ENCODE measurements around the gene CIAO2A.

The CIAO2A gene

DNA sequence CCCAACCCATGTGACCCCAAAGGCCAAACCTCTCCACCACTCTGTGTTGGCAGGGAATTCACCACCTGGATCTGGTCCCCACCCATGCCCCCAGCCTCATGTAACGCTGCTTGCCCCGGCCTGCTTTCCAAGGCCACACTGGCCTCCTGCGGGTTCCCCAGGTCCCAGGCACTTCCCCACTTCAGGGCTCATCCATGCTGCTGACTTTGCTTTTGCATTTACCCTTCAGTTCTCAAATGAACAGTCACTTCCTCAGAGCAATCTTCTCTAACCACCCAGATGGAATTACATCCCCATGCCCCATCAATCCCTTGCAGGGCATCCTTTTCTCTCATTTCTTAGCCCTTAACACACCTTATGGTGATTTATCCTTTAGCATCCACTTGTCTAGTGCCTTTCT, 56.5 kb downstream of the CIAO2A start:
- no peak for DNase-seq (ENCODE audit: insufficient read length, low spot score)
- TF ChIP-seq, protein P1, sequence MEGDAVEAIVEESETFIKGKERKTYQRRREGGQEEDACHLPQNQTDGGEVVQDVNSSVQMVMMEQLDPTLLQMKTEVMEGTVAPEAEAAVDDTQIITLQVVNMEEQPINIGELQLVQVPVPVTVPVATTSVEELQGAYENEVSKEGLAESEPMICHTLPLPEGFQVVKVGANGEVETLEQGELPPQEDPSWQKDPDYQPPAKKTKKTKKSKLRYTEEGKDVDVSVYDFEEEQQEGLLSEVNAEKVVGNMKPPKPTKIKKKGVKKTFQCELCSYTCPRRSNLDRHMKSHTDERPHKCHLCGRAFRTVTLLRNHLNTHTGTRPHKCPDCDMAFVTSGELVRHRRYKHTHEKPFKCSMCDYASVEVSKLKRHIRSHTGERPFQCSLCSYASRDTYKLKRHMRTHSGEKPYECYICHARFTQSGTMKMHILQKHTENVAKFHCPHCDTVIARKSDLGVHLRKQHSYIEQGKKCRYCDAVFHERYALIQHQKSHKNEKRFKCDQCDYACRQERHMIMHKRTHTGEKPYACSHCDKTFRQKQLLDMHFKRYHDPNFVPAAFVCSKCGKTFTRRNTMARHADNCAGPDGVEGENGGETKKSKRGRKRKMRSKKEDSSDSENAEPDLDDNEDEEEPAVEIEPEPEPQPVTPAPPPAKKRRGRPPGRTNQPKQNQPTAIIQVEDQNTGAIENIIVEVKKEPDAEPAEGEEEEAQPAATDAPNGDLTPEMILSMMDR (IDR thresholded peaks at IDR 0.05; ENCODE audit: insufficient read depth, missing control alignments) = no peak
- FAIRE-seq = no peak

DNA sequence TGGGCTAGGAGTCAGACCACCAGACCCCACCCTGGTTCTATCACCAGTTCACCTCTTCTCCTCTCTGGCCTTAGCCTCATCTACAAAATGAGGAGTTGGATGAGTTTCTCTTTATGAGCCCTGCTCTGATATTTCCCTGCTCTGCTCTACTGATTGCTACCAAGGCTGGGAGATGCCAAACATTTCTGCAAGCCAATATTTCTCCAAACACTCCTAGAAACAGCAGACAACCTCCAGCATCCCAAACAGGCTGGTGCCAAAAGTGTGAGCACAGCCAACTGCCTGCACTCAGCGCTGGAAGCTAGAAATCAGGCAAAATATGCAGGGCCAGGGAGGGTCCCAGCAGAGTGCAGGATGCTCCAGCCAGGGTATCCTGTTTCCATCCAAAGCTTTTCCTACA, 58.1 kb downstream of the CIAO2A start:
- TF ChIP-seq, protein P1 (IDR thresholded peaks at IDR 0.05; ENCODE audit: insufficient read depth, missing control alignments) = no peak
- FAIRE-seq (no peak), DNase-seq (ENCODE audit: insufficient read length, low spot score) (no peak)

DNA sequence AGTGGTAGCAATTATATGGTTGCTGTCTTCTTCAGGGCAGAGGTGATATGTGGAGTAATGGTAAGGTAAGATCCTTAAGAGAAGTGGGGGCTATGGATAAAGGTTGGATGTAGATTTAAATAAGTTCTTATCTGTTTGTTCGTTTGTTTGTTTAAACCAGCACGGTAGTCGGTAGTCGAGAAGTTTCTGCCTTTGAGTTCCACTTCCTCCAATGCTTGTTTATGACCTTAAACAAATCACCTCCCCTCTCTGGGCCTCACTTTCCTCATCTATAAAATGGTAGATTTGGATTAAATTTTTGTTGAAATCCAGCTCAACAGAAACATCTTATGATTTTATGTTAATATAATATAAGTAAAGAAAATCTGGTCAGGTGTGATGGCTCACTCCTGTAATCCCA, 59.1 kb downstream of the CIAO2A start:
- TF ChIP-seq, protein P1 (IDR thresholded peaks at IDR 0.05; ENCODE audit: insufficient read depth, missing control alignments) = no peak
- FAIRE-seq (no peak), DNase-seq (ENCODE audit: insufficient read length, low spot score) (no peak)

DNA sequence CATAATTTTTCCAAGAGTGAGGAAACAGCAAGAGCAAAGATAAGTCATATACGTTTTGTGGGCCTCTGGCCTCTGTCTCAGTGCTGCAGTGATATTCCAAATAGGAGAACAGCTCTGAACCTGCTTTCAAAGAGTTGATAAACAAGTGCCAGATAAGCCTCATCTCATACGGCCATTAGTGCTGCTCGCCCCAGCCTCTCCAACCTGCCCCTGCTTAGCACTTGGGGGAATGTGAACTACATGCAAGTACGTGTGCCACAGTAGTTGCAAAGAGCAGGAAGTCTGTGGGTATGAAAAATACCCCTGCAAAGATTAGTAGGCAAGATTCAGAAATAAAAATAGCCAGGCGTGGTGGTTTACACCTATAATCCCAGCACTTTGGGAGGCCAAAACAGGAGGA, 61.3 kb downstream of the CIAO2A start:
- TF ChIP-seq, protein P1 (IDR thresholded peaks at IDR 0.05; ENCODE audit: insufficient read depth, missing control alignments) = no peak
- DNase-seq (ENCODE audit: insufficient read length, low spot score) (no peak), FAIRE-seq (no peak)

DNA sequence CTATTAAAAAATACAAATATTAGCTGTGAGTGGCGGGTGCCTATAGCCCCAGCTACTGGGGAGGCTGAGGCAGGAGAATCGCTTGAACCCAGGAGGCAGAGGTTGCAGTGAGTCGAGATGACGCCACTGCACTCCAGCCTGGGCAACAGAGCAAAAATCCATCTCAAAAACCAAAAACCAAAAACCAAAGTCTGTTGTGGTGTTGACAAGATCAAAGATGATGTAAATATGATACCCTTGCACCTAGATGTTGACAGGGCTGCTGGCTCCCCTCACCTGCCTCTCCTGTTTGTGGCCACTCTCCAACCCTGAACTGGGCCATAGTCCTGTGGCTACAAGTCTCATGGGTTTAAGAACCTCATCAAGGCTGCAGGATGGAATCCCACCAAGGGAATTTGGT, 63.5 kb downstream of the CIAO2A start:
- TF ChIP-seq, protein P1 (IDR thresholded peaks at IDR 0.05; ENCODE audit: insufficient read depth, missing control alignments) = no peak
- DNase-seq (ENCODE audit: insufficient read length, low spot score) (no peak), FAIRE-seq (no peak)

DNA sequence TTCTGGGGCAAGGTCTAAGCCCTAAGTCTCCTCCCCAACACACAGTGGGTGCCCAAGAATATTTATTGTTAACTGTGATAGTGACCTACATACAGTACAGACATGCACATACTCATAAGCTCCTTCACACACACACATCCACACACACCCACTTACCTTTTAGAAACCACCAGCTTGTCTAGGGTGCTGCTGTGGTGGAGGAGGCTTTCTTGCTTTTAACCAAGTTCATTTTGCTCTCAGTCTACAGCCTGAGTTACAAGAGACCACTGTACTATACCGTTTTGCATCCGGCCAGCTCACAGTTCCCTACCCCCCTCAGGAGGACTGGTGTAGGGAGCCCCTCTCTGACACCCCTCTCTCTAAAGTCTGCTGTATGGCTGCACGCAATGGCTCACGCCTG, 64.0 kb downstream of the CIAO2A start:
- DNase-seq (ENCODE audit: insufficient read length, low spot score) (no peak), FAIRE-seq (no peak)
- TF ChIP-seq, protein P1 (IDR thresholded peaks at IDR 0.05; ENCODE audit: insufficient read depth, missing control alignments) = no peak

DNA sequence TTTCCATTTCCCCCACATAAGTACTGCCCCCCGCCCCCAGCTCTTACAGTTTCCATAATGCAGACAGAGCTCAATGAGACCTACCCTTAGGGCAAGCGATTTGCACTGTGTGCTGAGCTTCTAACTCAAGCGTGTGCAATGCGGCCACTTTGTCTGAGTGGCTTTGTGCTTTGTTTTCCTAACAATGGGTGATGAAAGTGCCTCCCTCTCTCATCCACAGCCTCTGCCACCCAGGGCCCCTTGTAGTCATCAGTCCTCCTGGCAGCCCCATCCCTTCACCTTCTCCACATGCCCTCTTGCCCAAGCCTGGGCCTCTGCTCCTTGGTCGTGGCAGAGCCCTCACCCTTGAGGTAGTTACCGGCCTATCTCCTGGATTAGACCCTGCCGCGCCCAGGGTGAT, 64.5 kb downstream of the CIAO2A start:
- no peak for DNase-seq (ENCODE audit: insufficient read length, low spot score)
- FAIRE-seq = no peak
- TF ChIP-seq, protein P1 (IDR thresholded peaks at IDR 0.05; ENCODE audit: insufficient read depth, missing control alignments) = no peak
